GM12801 (cell line): Measurements from ENCODE around the gene CCDC57.

Experiments used
- TF ChIP-seq, protein P1 (sequence below): IDR thresholded peaks from one replicate; pipeline ENCODE4 v1.5.1; 2011; ENCODE audit warnings: control low read depth; ENCODE audit not compliant: insufficient read length; ENCODE audit errors: extremely low read depth

Gene CCDC57

DNA sequence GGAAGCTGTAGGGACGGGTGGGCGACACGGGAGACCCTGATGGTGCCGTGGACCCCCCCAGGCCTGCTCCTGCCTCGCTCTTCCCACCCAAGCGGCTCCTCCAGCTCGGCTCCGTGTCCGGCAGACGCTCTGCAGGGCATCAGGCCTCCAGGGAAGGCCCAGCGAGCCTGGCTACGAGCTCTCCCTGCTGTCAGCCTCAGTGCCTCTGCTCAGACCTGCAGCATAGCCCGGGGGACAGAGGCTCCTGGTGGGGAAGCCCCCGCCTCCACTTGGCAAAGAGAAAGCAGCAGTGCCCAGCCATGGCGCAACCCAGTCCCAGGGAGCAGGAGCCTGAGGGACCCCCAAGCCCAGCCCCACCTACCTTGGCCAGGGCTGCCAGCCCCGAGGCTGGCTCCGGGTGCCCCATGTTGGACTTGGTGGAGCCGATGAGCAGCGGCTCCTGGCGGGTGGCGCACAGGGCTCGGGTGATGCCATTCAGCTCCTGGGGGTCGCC lies 120.5 kb downstream of the CCDC57 start:
- TF ChIP-seq, protein P1, sequence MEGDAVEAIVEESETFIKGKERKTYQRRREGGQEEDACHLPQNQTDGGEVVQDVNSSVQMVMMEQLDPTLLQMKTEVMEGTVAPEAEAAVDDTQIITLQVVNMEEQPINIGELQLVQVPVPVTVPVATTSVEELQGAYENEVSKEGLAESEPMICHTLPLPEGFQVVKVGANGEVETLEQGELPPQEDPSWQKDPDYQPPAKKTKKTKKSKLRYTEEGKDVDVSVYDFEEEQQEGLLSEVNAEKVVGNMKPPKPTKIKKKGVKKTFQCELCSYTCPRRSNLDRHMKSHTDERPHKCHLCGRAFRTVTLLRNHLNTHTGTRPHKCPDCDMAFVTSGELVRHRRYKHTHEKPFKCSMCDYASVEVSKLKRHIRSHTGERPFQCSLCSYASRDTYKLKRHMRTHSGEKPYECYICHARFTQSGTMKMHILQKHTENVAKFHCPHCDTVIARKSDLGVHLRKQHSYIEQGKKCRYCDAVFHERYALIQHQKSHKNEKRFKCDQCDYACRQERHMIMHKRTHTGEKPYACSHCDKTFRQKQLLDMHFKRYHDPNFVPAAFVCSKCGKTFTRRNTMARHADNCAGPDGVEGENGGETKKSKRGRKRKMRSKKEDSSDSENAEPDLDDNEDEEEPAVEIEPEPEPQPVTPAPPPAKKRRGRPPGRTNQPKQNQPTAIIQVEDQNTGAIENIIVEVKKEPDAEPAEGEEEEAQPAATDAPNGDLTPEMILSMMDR: no peak

DNA sequence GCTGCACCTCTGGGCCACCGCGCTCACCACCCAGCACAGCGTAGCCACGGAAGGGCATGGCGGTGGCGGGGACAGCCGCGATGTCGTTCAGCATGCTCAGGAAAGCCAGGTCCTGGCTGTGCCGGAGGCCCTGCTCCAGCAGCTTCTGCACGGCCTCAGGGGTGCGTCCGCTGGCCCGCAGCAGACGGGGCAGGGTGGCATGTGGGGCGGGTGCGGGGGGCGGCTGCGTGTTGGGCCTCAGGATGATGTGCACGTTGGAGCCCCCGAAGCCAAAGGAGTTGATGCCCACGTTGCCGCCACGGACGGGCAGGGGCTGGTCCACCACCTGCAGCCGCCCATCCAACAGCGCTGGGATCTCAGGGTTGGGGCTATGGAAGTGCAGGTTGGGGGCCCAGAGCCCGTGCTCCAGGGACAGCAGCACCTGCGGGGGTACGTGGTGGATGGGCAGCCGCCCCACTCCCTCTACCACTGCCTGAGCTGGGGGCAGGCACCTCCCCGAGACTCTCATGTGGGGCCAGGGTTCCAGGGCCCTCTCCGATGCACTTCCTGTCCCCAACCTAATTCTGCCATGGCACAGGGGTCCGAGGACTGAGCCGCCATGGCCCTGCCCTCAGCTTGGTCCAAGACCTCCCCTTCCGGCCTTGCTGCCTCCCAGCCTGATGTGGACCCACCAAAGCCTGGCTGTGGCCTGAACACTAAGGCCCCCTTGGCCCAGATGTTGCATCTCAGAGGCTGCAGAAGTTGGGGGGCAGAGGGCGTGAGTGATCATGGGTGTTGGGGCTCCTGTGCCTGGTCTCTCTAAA lies 121.2 kb downstream of the CCDC57 start:
- TF ChIP-seq, protein P1: no peak

DNA sequence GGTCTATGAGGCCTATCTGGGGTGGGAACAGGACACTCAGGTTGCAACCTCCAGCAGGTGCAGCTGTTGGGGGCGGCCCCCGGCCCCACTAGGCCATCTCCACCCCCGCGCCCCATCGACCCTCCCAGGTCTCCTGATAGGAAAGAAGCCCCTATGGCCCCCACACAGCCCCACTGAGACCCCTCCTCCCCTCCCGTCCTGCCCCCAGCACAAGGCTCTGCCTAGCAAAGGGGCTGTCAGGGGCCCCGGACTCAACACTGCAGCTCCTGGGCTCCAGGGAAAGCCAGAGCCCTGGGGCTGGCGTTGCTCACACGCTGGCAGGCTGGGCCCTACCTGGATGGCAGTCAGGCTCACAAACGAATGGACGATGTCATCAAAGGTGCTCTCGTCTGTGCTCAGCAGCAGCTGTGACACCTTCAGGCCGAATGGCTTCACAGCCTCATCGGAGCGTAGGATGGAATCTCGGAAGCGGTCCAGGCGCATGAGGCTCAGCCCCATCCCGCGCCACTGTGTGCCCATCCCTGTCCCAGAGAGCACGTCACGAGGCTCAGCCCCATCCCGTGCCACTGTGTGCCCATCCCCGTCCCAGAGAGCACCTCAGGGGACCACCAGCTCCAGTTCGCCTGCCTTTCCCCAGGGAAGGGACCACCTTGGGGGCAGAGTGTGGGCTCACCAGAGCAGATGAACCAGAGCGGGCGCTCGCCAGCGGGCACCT lies 121.9 kb downstream of the CCDC57 start:
- TF ChIP-seq, protein P1: no peak

DNA sequence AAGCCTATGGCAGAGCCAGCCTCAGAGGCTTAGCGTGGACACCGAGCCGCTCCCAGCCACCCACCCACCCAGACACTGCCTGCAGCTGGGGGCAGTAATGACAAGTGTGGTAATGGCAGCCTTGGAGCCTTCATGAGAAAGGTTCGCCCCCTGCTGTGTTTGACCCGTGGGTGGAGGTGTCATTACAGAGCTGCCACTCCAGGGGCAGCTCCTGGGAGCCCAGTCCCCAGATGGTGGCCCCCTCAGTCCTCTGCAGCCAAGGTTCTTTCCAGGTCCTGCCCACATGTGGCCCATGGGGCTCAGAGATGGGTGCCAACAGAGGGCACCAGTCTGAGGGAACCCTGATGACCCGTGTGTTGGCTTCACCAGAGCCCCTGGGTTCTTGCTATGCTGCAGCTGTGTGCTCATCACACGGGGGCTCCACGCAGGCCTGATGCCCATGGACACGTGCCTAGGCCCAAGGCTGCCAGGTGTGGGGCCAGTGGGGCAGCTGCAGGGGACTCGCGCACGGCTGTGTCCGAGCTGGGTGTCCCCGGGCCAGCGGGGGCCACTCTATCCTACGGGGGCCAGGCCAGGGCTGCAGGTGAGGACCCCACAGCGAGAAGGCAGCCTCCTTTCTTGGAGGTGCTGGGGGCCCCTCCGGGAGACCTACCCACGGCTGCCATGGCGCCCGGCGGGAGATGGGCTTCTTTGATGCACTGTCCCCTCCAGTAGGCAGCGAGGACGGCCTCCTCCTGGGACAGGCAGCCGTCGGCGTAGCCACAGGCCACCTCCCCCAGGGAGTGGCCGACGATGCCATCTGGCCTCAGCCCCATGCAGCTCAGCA lies 122.7 kb downstream of the CCDC57 start:
- TF ChIP-seq, protein P1: no peak

DNA sequence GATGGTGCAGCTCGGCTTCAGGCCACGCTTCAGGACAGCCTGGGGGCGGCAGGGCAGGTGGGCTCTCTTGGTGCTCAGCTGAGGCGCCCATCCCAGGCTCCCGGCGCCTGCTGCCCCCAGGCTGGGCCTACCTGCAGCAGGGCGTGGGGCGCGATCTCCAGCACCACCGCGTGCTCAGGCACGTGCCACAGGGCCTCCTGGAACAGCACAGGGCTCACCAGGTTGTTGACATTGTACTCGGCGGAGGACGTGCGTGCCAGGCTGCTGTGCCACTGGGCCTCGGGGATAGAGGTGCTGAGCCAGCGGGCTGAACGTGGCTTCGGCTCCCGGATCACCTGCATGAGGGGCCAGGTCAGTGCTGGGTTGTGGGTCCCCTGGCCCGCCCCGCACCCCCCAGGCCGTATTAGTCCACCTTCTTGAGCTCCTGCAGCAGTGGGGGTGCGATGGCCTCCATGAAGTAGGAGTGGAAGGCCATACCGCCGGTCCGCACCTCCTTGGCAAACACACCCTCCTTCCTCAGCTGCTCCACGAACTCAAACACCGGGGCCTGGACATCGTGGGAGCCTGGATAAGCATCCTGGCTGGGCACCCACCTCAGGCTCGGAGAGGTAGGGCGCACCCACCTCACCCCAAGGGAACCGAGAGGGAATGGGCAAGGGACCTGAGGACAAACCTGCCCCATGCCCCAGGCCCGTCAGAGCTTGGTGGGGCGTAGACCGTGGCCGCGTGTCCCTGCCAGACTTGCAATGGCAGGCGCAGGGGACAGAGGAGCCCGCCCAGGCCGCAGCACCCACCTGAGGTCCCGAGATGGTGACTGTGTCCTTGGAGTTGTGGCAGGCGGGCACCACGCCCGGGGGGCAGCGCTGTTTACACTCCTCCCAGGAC lies 123.6 kb downstream of the CCDC57 start:
- TF ChIP-seq, protein P1: no peak

DNA sequence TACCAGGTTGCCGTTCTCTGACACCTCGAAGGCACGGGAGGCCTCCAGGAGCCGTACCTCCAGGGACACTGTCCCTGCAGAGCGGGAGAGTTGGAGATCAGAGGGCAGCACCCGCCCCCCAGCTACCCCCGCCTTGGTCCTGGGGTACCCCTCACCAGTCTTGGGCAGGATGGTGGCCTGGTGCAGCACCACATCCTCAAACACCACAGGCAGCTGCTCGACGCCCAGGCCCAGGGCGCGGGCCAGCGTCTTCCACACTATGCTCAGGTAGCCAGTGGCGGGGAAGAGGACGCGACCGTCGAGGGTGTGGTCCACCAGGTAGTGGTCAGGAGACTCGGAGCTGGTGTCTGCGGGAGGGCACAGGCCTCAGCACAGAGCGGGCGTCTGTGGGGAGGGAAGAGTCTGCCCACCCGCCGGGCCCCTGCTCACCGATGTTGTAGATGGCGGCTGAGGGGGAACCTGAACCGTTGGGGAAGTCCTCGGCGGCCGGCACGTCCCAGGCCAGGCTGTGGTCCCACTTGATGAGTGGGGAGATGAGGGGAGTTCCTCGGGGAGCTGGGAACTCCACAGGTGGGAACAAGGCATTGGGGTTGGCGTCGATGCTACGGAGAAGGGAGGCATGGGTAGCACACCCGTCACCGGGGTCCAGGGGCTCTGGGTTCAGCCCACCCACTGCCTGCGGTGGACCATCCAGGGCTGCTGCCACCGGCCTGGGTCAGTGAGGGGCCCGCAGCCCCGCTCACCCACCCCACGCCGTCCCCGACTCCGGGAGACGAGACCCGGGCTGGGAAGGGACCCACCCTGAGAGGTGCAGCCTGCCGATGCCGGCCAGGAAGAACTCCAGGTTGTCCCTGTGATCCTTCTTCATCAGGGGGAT lies 124.4 kb downstream of the CCDC57 start:
- TF ChIP-seq, protein P1: no peak
